SU-DHL-6 (cell line): ENCODE measurements around the gene FAM210A.

Source experiments
- H2AFZ ChIP-seq: fragments of 200-600 bp; sonication (generic); 2 replicates; pipeline ENCODE4 v1.6.1; 2014; ENCODE audit warnings: low read depth, mild to moderate bottlenecking, moderate library complexity, mixed read lengths, antibody characterized with exemption, low read length; ENCODE audit not compliant: severe bottlenecking
- H3F3A ChIP-seq: fragments of 200-600 bp; shearing (Covaris generic); 2 replicates; pipeline ENCODE4 v1.6.0; 2016; ENCODE audit warnings: antibody characterized with exemption, mild to moderate bottlenecking; ENCODE audit not compliant: insufficient read depth
- H3K27ac ChIP-seq: fragments of 200-600 bp; sonication (generic); 2 replicates; pipeline ENCODE4 v1.5.1; 2016; ENCODE audit warnings: low read depth, mild to moderate bottlenecking, low read length, moderate library complexity, mixed read lengths
- H3K27me3 ChIP-seq: fragments of 200-600 bp; sonication (generic), shearing (Covaris generic); 2 replicates; pipeline ENCODE4 v1.6.0; 2014; ENCODE audit warnings: mild to moderate bottlenecking, low read length
- H3K36me3 ChIP-seq: fragments of 200-600 bp; sonication (generic); 2 replicates; pipeline ENCODE4 v1.6.1; 2014; ENCODE audit warnings: mild to moderate bottlenecking, low read length, mixed read lengths
- H3K4me2 ChIP-seq: fragments of 300-600, 200-600 bp; shearing (Covaris generic), sonication (generic); 2 replicates; pipeline ENCODE4 v1.6.0; 2014; ENCODE audit warnings: low read length, low read depth, mild to moderate bottlenecking; ENCODE audit not compliant: poor library complexity, severe bottlenecking
- H3K4me3 ChIP-seq: fragments of 200-600 bp; sonication (generic); 2 replicates; pipeline ENCODE4 v1.5.1; 2014; ENCODE audit warnings: antibody characterized with exemption, low read length, mild to moderate bottlenecking, mixed read lengths; ENCODE audit not compliant: insufficient read depth, poor library complexity, severe bottlenecking
- H3K79me2 ChIP-seq: fragments of 200-600 bp; sonication (generic); 2 replicates; pipeline ENCODE4 v1.6.1; 2014; ENCODE audit warnings: mild to moderate bottlenecking, low read length, moderate library complexity; ENCODE audit not compliant: insufficient read depth
- H3K9ac ChIP-seq: fragments of 200-600 bp; sonication (generic); 2 replicates; pipeline ENCODE4 v1.7.0; 2014; ENCODE audit warnings: mild to moderate bottlenecking, low read length
- H3K9me2 ChIP-seq: fragments of 200-600 bp; sonication (generic); replicated peaks from 2 replicates; pipeline ENCODE4 v1.6.1; 2014; ENCODE audit warnings: low read length; ENCODE audit not compliant: insufficient read depth
- H3K9me3 ChIP-seq: fragments of 200-600 bp; sonication (generic); 2 replicates; pipeline ENCODE4 v1.6.1; 2014; ENCODE audit warnings: low read length, mixed read lengths; ENCODE audit not compliant: insufficient read depth
- H4K20me1 ChIP-seq: fragments of 200-600 bp; sonication (generic); 2 replicates; pipeline ENCODE4 v1.6.1; 2014; ENCODE audit warnings: low read depth, mild to moderate bottlenecking, antibody characterized with exemption, low read length, moderate library complexity, mixed read lengths
- CTCF ChIP-seq: fragments of 200-600 bp; sonication (generic); IDR thresholded peaks from one replicate; pipeline ENCODE4 v1.5.1; 2017; ENCODE audit warnings: antibody characterized with exemption, mild to moderate bottlenecking, low read length, moderate library complexity; ENCODE audit not compliant: insufficient read depth, poor library complexity, severe bottlenecking
- EZH2phosphoT487 ChIP-seq: fragments of 200-600 bp; sonication (generic), shearing (Covaris generic); conservative IDR thresholded peaks from 2 replicates; pipeline ENCODE4 v1.6.1; 2018; ENCODE audit warnings: mild to moderate bottlenecking, antibody characterized with exemption, low read length, moderate library complexity, mixed read lengths

Gene FAM210A

GRCh38 chr18:13629841-13630715 is 96.3 kb downstream of the FAM210A start:
- Histone ChIP-seq H4K20me1 (no peaks in the 10 kb centered on the region), H3K9me2 (no peaks in the 10 kb centered on the region), H3K27ac (peak overlapping the region; percentile 28; the same call in 1 of the 2 replicates), H3K4me2 (peak overlapping the region; percentile 30), H3K9me3 (peaks cover 13% of the 10 kb centered on the region; the same call in 1 of the 2 replicates), H3K27me3 (no peaks in the 10 kb centered on the region), H3K36me3 (no peaks in the 10 kb centered on the region), H2AFZ (no peak overlapping the region), H3K4me3 (no peak overlapping the region), H3K9ac (peak overlapping the region; percentile 28; the same call in 1 of the 2 replicates), H3K79me2 (no peaks in the 10 kb centered on the region), H3F3A (peaks cover 4% of the 10 kb centered on the region; the same call in 1 of the 2 replicates)
- TF ChIP-seq CTCF (peak; percentile 55), EZH2phosphoT487 (no peak)

GRCh38 chr18:13628211-13628610 is 98.1 kb downstream of the FAM210A start:
- H4K20me1 ChIP-seq, result no peaks in the 10 kb centered on the region

GRCh38 chr18:13627639-13628038 is 98.7 kb downstream of the FAM210A start:
- H3K4me3 ChIP-seq, result no peak overlapping the region
- TF ChIP-seq EZH2phosphoT487 (no peak), CTCF (no peak)
- H3K9ac ChIP-seq, result no peak overlapping the region
- H2AFZ ChIP-seq, result no peak overlapping the region
- H3F3A ChIP-seq, result peaks cover 4% of the 10 kb centered on the region; the same call in 1 of the 2 replicates
- H4K20me1 ChIP-seq, result no peaks in the 10 kb centered on the region
- H3K79me2 ChIP-seq, result no peaks in the 10 kb centered on the region
- no peaks in the 10 kb centered on the region for H3K27me3 ChIP-seq
- peaks cover 8% of the 10 kb centered on the region; the same call in 1 of the 2 replicates for H3K9me3 ChIP-seq
- no peak overlapping the region for H3K27ac ChIP-seq
- no peaks in the 10 kb centered on the region for H3K9me2 ChIP-seq
- H3K4me2 ChIP-seq, result no peak overlapping the region
- H3K36me3 ChIP-seq, result no peaks in the 10 kb centered on the region

More at GRCh38 chr18:13628211-13628610, 98.1 kb downstream of the FAM210A start:
- H3K36me3 ChIP-seq, result no peaks in the 10 kb centered on the region
- H3K9me2 ChIP-seq, result no peaks in the 10 kb centered on the region
- peaks cover 4% of the 10 kb centered on the region; the same call in 1 of the 2 replicates for H3F3A ChIP-seq
- H3K4me3 ChIP-seq, result no peak overlapping the region
- TF ChIP-seq EZH2phosphoT487 (no peak), CTCF (no peak)
- H3K4me2 ChIP-seq, result no peak overlapping the region
- no peaks in the 10 kb centered on the region for H3K79me2 ChIP-seq
- H3K9ac ChIP-seq, result no peak overlapping the region
- H3K9me3 ChIP-seq, result peaks cover 13% of the 10 kb centered on the region; the same call in 1 of the 2 replicates
- no peak overlapping the region for H3K27ac ChIP-seq
- H3K27me3 ChIP-seq, result no peaks in the 10 kb centered on the region
- no peak overlapping the region for H2AFZ ChIP-seq
